GM23248 (cell line): ENCODE results near the gene TM2D1. TPM values are rescaled to one million over a fixed set of nuclear protein-coding genes. Genes with fewer than 3 reads are reported as not detected.

Source experiments
- DNase-seq: peaks from one replicate; pipeline ENCODE4 v3.0.0-alpha.2; 2015
- H2AFZ ChIP-seq: fragments of 200-600 bp; sonication (generic); 2 replicates; pipeline ENCODE4 v1.6.1; 2016; ENCODE audit warnings: antibody characterized with exemption
- H3F3A ChIP-seq: fragments of 200-600 bp; sonication (generic); 2 replicates; pipeline ENCODE4 v1.6.1; 2016; ENCODE audit warnings: mild to moderate bottlenecking, antibody characterized with exemption, mixed run types; ENCODE audit not compliant: insufficient read depth
- H3K27ac ChIP-seq: fragments of 200-600 bp; sonication (generic); 2 replicates; pipeline ENCODE4 v1.5.1; 2016; ENCODE audit warnings: mild to moderate bottlenecking
- H3K27me3 ChIP-seq: fragments of 200-600 bp; sonication (generic); replicated peaks from 2 replicates; pipeline ENCODE4 v1.6.1; 2016; ENCODE audit warnings: mild to moderate bottlenecking; ENCODE audit not compliant: insufficient read depth
- H3K36me3 ChIP-seq: fragments of 200-600 bp; sonication (generic); 2 replicates; pipeline ENCODE4 v1.6.1; 2016; ENCODE audit warnings: low read depth, mild to moderate bottlenecking
- H3K4me1 ChIP-seq: fragments of 200-600 bp; sonication (generic); 2 replicates; pipeline ENCODE4 v1.6.1; 2016; ENCODE audit warnings: mild to moderate bottlenecking; ENCODE audit not compliant: insufficient read depth
- H3K4me2 ChIP-seq: fragments of 200-600 bp; sonication (generic); one replicate; pipeline ENCODE4 v1.6.1; 2016; ENCODE audit warnings: mild to moderate bottlenecking; ENCODE audit not compliant: unreplicated experiment
- H3K4me3 ChIP-seq: fragments of 200-600 bp; sonication (generic); 2 replicates; pipeline ENCODE4 v1.5.1; 2016; ENCODE audit warnings: mild to moderate bottlenecking
- H3K79me2 ChIP-seq: fragments of 200-600 bp; sonication (generic); 2 replicates; pipeline ENCODE4 v1.6.1; 2016; ENCODE audit warnings: mild to moderate bottlenecking; ENCODE audit not compliant: insufficient read depth
- H3K9ac ChIP-seq: fragments of 200-600 bp; sonication (generic); 2 replicates; pipeline ENCODE4 v1.6.1; 2016; ENCODE audit warnings: mild to moderate bottlenecking
- H3K9me2 ChIP-seq: fragments of 200-600 bp; sonication (generic); 2 replicates; pipeline ENCODE4 v1.6.1; 2016; ENCODE audit warnings: mixed run types, mild to moderate bottlenecking, moderate library complexity; ENCODE audit not compliant: insufficient read depth
- H3K9me3 ChIP-seq: fragments of 200-600 bp; sonication (generic); one replicate; pipeline ENCODE4 v1.6.1; 2017; ENCODE audit warnings: low read depth
- H4K20me1 ChIP-seq: fragments of 200-600 bp; sonication (generic); 2 replicates; pipeline ENCODE4 v1.6.0; 2016; ENCODE audit not compliant: insufficient read depth
- EZH2 ChIP-seq: fragments of 200-600 bp; sonication (generic); IDR thresholded peaks from 2 replicates; pipeline ENCODE4 v1.6.1; 2018; ENCODE audit warnings: antibody characterized with exemption, mild to moderate bottlenecking; ENCODE audit not compliant: insufficient read depth, poor library complexity, severe bottlenecking
- EZH2phosphoT487 ChIP-seq: fragments of 200-600 bp; sonication (generic); IDR thresholded peaks from 2 replicates; pipeline ENCODE4 v1.6.1; 2018; ENCODE audit warnings: antibody characterized with exemption, moderate library complexity, mild to moderate bottlenecking, low read depth; ENCODE audit not compliant: insufficient read depth
- WGBS, 2 experiments: methylation state at CpG; one replicate each; pipeline ENCODE4 v1.1.6; 2015 to 2017; ENCODE audit warnings: low lambda C conversion rate in 2 of 2, low coverage in 1 of 2; ENCODE audit errors: missing lambda C conversion rate in 2 of 2; 5-methylcytosine and 5-hydroxymethylcytosine counted together
- in situ Hi-C: fragments of 300-500 bp; cut with MboI; formaldehyde crosslinking; loops from 2 replicates; pipeline ENCODE4 v1.15.0; 2020
- polyA plus RNA-seq: library from polyadenylated mRNA; unstranded; fragments of >200 nt; fragmentation: Nextera tagmentation; extraction: Ambion mirVana; gene quantifications from 2 replicates; pipeline ENCODE4 v1.2.1, GENCODE V29; 2016
- total RNA-seq: library from RNA; depleted of rRNA; stranded (reverse); fragments of >200 nt; shearing (Covaris generic); gene quantifications from 2 replicates; pipeline ENCODE4 v1.2.3, GENCODE V29; 2014

TM2D1 gene
- total and polyA plus RNA-seq, 2 experiments from 2014 or later = 81.0 to 91.8 TPM

DNA sequence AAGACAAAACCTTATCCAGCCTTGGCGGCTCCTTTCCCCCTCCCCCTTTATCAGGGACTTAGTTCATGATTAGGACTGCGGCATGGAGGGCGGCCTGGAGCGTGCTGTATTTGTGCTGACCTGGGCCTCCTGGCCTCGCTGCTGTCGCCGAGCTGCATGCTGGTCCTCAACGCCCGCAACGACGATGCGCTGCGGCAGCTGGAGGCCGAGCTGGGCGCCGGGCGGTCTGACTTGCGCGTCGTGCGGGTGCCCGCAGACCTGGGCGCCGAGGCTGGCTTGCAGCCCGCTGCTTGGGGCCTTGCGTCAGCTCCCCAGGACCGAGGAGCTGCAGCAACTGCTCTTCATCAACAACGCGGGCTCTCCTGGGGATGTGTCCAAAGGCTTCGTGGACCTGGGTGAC, 70.9 kb downstream of the TM2D1 start:
- H3K27ac ChIP-seq = no peak overlapping the region
- TF ChIP-seq EZH2 (no peak), EZH2phosphoT487 (no peak)
- no peaks in the 10 kb centered on the region for H3F3A ChIP-seq
- H3K4me3 ChIP-seq = no peak overlapping the region
- no peaks in the 10 kb centered on the region for H3K9me2 ChIP-seq
- WGBS, 2 experiments = 90 to 91% methylated on average over 29 of the region's 30 CpGs
- no peaks in the 10 kb centered on the region for H3K4me1 ChIP-seq
- no peaks in the 10 kb centered on the region for H3K9me3 ChIP-seq
- in situ Hi-C loops = no loop called here
- H4K20me1 ChIP-seq = no peaks in the 10 kb centered on the region
- no peak for DNase-seq
- H3K36me3 ChIP-seq = no peaks in the 10 kb centered on the region
- no peak overlapping the region for H3K4me2 ChIP-seq
- no peaks in the 10 kb centered on the region for H3K79me2 ChIP-seq
- no peaks in the 10 kb centered on the region for H3K27me3 ChIP-seq
- no peak overlapping the region for H2AFZ ChIP-seq
- H3K9ac ChIP-seq = no peak overlapping the region

- in situ Hi-C loops = no loop called here
- WGBS, 2 experiments = 73 to 77% methylated on average over 5 of the region's 5 CpGs
Measured at GRCh38 chr1:61648983-61649742, 75.8 kb downstream of the TM2D1 start.

DNA sequence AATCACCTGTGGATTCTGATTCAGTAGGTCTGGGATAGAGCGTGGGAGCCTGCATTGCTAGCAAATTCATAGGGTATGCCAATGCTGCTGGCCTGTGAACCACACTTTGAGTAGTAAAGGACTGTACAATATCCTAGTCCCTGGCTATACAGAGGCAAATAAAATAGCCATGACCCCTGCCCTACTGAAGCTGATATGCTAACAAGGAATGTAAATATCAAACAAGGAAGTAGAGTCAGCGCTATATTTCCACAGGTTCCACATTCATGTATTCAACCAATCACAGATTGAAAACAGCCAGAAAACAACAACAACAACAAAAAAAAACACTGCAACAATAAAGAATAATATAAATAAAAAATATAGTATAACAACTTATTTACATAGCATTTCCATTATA, 77.8 kb downstream of the TM2D1 start:
- H4K20me1 ChIP-seq = no peaks in the 10 kb centered on the region
- no peaks in the 10 kb centered on the region for H3K27me3 ChIP-seq
- H3K4me2 ChIP-seq = no peak overlapping the region
- in situ Hi-C loops = no loop called here
- no peak overlapping the region for H3K4me3 ChIP-seq
- no peak overlapping the region for H2AFZ ChIP-seq
- no peaks in the 10 kb centered on the region for H3K4me1 ChIP-seq
- no peaks in the 10 kb centered on the region for H3K9me2 ChIP-seq
- H3K27ac ChIP-seq = no peak overlapping the region
- TF ChIP-seq EZH2 (no peak), EZH2phosphoT487 (no peak)
- H3K9ac ChIP-seq = no peak overlapping the region
- WGBS, 2 experiments = 89 to 97% methylated on average over 2 of the region's 2 CpGs
- no peak for DNase-seq
- H3K79me2 ChIP-seq = no peaks in the 10 kb centered on the region
- no peaks in the 10 kb centered on the region for H3K9me3 ChIP-seq
- no peaks in the 10 kb centered on the region for H3F3A ChIP-seq
- H3K36me3 ChIP-seq = no peaks in the 10 kb centered on the region

More at GRCh38 chr1:61648983-61649742, 75.8 kb downstream of the TM2D1 start:
- H3K4me2 ChIP-seq = no peak overlapping the region
- DNase-seq = no peak
- H3K9me2 ChIP-seq = no peaks in the 10 kb centered on the region
- no peaks in the 10 kb centered on the region for H3K27me3 ChIP-seq
- no peak overlapping the region for H3K27ac ChIP-seq
- no peaks in the 10 kb centered on the region for H3F3A ChIP-seq
- H3K9ac ChIP-seq = no peak overlapping the region
- no peaks in the 10 kb centered on the region for H4K20me1 ChIP-seq
- no peak overlapping the region for H3K4me3 ChIP-seq
- no peaks in the 10 kb centered on the region for H3K79me2 ChIP-seq
- no peaks in the 10 kb centered on the region for H3K36me3 ChIP-seq
- H3K4me1 ChIP-seq = no peaks in the 10 kb centered on the region
- no peak overlapping the region for H2AFZ ChIP-seq
- TF ChIP-seq EZH2 (no peak), EZH2phosphoT487 (no peak)
- H3K9me3 ChIP-seq = no peaks in the 10 kb centered on the region

- Histone ChIP-seq H2AFZ (no peak overlapping the region), H3K9me3 (no peaks in the 10 kb centered on the region), H3K9ac (no peak overlapping the region), H3K36me3 (no peaks in the 10 kb centered on the region), H3K4me3 (no peak overlapping the region), H3K9me2 (no peaks in the 10 kb centered on the region), H3F3A (no peaks in the 10 kb centered on the region), H3K27ac (no peak overlapping the region), H3K79me2 (no peaks in the 10 kb centered on the region), H3K4me2 (no peak overlapping the region), H4K20me1 (no peaks in the 10 kb centered on the region), H3K4me1 (no peaks in the 10 kb centered on the region), H3K27me3 (no peaks in the 10 kb centered on the region)
- DNase-seq = no peak
- TF ChIP-seq EZH2 (no peak), EZH2phosphoT487 (no peak)
- in situ Hi-C loops = no loop called here
- 74 to 83% methylated on average over 4 of the region's 4 CpGs for WGBS, 2 experiments
Measured at GRCh38 chr1:61645476-61645875, 79.5 kb downstream of the TM2D1 start.
